K562 treated with DMSO at 1 percent for 24 hours (cell line): ENCODE measurements around the gene HMGB2. TPM values are rescaled to one million over a fixed set of nuclear protein-coding genes. Genes with fewer than 3 reads are reported as not detected.

Source experiments
- total RNA-seq: library from RNA; unstranded; fragments of 300-600 nt; gene quantifications from 2 replicates; pipeline ENCODE4 v1.2.3, GENCODE V29; 2022; ENCODE audit warnings: low read depth; ENCODE audit not compliant: insufficient read depth

HMGB2 gene
- total RNA-seq: 389 and 424 TPM in 2 replicates

DNA sequence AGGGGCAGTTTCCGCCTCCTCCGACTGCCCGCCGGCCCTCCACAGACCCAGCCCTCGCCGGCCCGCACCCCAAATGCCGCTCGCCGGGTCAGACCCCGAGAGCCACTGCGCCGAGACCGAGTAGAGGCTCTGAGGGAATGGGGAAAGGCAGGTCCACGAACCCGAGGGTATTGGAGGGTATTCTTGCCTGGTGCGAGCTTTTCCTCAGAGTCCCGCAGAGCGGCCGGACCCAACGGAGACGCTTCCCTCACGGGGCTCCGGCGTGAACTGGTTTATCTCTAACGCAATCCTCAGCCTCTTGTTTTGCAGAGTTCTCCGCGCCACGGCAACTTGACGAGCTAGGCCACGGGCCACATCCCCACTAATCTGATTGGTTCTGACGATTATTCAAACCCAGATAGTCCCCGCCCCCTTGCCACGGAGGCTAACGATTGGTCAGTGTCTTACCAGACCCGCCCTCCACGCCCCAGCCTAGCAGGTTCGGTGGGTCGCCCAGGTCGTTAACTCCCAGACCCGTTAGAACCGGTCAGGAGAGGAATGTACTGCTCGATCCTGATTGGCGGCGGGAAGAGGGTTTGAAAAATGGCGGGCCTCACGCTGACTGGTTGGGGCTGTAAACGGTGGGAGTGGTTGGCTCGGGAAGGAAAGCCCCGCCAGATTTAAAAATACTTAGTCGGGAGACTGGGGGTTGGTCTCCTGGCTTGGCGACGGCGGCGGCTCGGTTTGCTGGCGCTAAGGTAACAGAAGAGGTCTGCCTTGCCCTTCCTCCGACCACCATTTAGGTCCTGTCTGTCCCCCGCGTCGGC, at the start of gene HMGB2:
HMGB2 (minus strand) TSS at position 274 of the 806 bp plus-strand sequence. CDS start 709 bp downstream, outside the sequence.

DNA sequence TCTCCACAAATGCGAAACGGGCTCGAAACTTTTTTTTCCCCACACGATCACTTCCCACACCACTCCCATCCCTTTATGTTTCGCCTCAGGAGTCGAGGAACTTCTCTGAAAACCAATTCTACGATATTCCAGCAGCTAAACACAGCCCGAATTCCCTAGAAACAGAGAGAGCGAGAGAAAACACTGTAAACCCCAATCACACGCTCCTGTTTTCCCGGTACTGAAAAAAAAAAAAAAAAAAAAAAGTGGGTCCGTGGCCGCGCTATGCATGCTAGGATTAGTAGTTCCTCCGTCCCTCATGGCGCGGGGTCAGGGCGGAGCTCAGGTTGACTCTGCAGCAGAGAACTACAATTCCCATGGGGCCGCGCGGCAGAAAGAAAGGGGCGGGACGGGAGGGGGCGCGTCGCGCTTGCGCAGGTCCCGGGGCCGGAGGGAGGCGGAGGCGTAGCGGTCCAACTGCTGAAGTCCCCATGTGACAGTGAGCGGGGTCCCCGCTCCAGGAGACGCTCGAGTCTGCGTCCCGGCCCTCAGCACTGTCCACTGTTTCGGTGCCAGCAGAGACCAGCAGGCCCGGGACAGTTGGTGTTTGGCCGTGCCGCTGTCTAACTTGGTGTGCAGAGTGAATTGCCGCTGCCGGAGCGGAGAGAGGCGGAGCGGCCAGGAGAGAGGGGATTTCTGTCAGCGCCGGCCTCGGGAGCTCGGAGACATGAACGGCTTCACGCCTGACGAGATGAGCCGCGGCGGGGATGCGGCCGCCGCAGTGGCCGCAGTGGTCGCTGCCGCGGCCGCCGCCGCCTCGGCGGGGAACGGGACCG, 36.5 kb upstream of the HMGB2 start, which contains the start of gene SAP30:
SAP30 (plus strand) TSS at position 478 of the 815 bp plus-strand sequence; CDS start at position 707, 229 bp downstream.

Other genes with a start within 250 kb of the HMGB2 start
- gene GALNT7, start 165.5 kb downstream of the HMGB2 start, total RNA-seq: 14.0 and 17.4 TPM in 2 replicates
- 52.2 and 56.6 TPM in 2 replicates for gene SAP30, start 36.6 kb upstream of the HMGB2 start, total RNA-seq
- not detected in 2 replicates for gene SCRG1, start 64.8 kb upstream of the HMGB2 start, total RNA-seq
- 3.0 and 3.9 TPM in 2 replicates for gene HAND2, start 195.9 kb upstream of the HMGB2 start, total RNA-seq